Measurements from ENCODE around the gene HDLBP.

DNA sequence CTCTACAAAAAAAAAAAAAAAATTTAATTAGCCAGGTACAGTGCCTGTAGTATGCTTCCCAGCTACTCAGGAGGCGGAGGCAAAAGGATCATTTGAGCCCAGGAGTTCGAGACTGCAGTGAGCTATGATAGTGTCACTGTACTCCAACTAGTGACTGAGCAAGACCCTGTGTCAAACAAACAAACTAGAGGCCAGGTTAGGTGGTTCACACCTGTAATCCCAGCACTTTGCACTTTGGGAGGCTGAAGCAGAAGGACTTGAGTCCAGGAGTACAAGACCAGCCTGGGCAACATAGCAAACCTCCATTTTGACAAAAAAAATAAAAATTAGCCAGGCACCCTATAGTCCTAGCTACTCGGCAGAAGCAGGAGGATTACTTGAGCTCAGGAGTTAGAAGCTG is 13.4 kb downstream of the HDLBP start:
- TF ChIP-seq, protein P1, sequence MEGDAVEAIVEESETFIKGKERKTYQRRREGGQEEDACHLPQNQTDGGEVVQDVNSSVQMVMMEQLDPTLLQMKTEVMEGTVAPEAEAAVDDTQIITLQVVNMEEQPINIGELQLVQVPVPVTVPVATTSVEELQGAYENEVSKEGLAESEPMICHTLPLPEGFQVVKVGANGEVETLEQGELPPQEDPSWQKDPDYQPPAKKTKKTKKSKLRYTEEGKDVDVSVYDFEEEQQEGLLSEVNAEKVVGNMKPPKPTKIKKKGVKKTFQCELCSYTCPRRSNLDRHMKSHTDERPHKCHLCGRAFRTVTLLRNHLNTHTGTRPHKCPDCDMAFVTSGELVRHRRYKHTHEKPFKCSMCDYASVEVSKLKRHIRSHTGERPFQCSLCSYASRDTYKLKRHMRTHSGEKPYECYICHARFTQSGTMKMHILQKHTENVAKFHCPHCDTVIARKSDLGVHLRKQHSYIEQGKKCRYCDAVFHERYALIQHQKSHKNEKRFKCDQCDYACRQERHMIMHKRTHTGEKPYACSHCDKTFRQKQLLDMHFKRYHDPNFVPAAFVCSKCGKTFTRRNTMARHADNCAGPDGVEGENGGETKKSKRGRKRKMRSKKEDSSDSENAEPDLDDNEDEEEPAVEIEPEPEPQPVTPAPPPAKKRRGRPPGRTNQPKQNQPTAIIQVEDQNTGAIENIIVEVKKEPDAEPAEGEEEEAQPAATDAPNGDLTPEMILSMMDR (conservative IDR thresholded peaks at IDR 0.05; ENCODE audit: low read depth, low read length), result no peak
- TF ChIP-seq, protein P2, sequence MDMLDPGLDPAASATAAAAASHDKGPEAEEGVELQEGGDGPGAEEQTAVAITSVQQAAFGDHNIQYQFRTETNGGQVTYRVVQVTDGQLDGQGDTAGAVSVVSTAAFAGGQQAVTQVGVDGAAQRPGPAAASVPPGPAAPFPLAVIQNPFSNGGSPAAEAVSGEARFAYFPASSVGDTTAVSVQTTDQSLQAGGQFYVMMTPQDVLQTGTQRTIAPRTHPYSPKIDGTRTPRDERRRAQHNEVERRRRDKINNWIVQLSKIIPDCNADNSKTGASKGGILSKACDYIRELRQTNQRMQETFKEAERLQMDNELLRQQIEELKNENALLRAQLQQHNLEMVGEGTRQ (IDR thresholded peaks at IDR 0.05; ENCODE audit: low read depth, low read length), result no peak
- no peak for TF ChIP-seq RAD21 (IDR thresholded peaks at IDR 0.05; ENCODE audit: low read length)
- no peak for TF ChIP-seq POLR2A (IDR thresholded peaks at IDR 0.05; ENCODE audit: low read depth, low read length)
- no peak for TF ChIP-seq CEBPB (IDR thresholded peaks at IDR 0.05; ENCODE audit: low read depth, low read length)
- TF ChIP-seq SMC3 (IDR thresholded peaks at IDR 0.05; ENCODE audit: low read depth, low read length), result no peak
